GM18858 (cell line): ENCODE results near the gene FTO.

Source experiments
- ATAC-seq: cut with Tn5 transposase; IDR thresholded peaks from one replicate; pipeline ENCODE4 v1.9.1; 2021; ENCODE audit not compliant: unreplicated experiment

Gene FTO

GRCh38 chr16:54142787-54143186 lies 438.8 kb downstream of the FTO start:
- no peak for ATAC-seq

- ATAC-seq = no peak
Observed at GRCh38 chr16:54143410-54143809, 439.5 kb downstream of the FTO start.

GRCh38 chr16:54143934-54144571 lies 440.1 kb downstream of the FTO start:
- ATAC-seq = no peak

GRCh38 chr16:54144572-54144947 lies 440.6 kb downstream of the FTO start:
- ATAC-seq = no peak

- ATAC-seq = no peak
Observed at GRCh38 chr16:54145881-54146280, 441.9 kb downstream of the FTO start.

- no peak for ATAC-seq
Observed at GRCh38 chr16:54148974-54149373, 445.0 kb downstream of the FTO start.

- no peak for ATAC-seq
Observed at GRCh38 chr16:54150861-54151260, 446.9 kb downstream of the FTO start.

- no peak for ATAC-seq
Observed at GRCh38 chr16:54152362-54153239, 448.6 kb downstream of the FTO start.

- no peak for ATAC-seq
Observed at GRCh38 chr16:54153240-54153934, 449.4 kb downstream of the FTO start.

- ATAC-seq = no peak
Observed at GRCh38 chr16:54156349-54156748, 452.4 kb downstream of the FTO start.

- no peak for ATAC-seq
Observed at GRCh38 chr16:54158986-54159385, 455.0 kb downstream of the FTO start.

GRCh38 chr16:54159490-54160080 lies 455.6 kb downstream of the FTO start:
- ATAC-seq = no peak

- ATAC-seq = no peak
Observed at GRCh38 chr16:54160252-54160860, 456.4 kb downstream of the FTO start.

GRCh38 chr16:54160939-54161897 lies 457.3 kb downstream of the FTO start:
- no peak for ATAC-seq

- no peak for ATAC-seq
Observed at GRCh38 chr16:54163197-54163843, 459.4 kb downstream of the FTO start.

GRCh38 chr16:54164789-54165173 lies 460.8 kb downstream of the FTO start:
- ATAC-seq = no peak

- no peak for ATAC-seq
Observed at GRCh38 chr16:54165174-54165911, 461.4 kb downstream of the FTO start.

GRCh38 chr16:54165912-54166865 lies 462.2 kb downstream of the FTO start:
- no peak for ATAC-seq
